HG03378 (cell line): ENCODE measurements around the gene ZNF763.
A peak's percentile ranks its signal among the peaks of the same experiment; 100 is the strongest.
"Not testable (repeated sequence)": the region's sequence is repeated elsewhere in the genome, so short reads cannot be mapped to it uniquely, and the experiment has no call there.

Experiments
- ATAC-seq: cut with Tn5 transposase; IDR thresholded peaks from one replicate; pipeline ENCODE4 v1.9.1; 2021; ENCODE audit warnings: mild to moderate bottlenecking, moderate library complexity; ENCODE audit not compliant: unreplicated experiment

ZNF763 gene

GRCh38 chr19:11964858-11965645 is at the start of gene ZNF763:
TSS of gene ZNF763 (plus strand) at chr19:11965040. CDS start at chr19:11965209, 169 bp downstream.
- peak; percentile 81 for ATAC-seq

- ATAC-seq, result no peak
Measured at GRCh38 chr19:11921852-11922495, 42.9 kb upstream of the ZNF763 start.

- ATAC-seq, result peak; percentile 81
Measured at GRCh38 chr19:11924886-11925650, 39.8 kb upstream of the ZNF763 start, which contains the start of gene ZNF700. TSS of gene ZNF700 (plus strand) at chr19:11925107. CDS start at chr19:11925211, 104 bp downstream.

GRCh38 chr19:11925651-11926187 is 39.1 kb upstream of the ZNF763 start:
- ATAC-seq, result not testable (repeated sequence)

GRCh38 chr19:11927227-11927626 is 37.6 kb upstream of the ZNF763 start:
- no peak for ATAC-seq

- no peak for ATAC-seq
Measured at GRCh38 chr19:11931051-11931450, 33.8 kb upstream of the ZNF763 start.

GRCh38 chr19:11931513-11931912 is 33.3 kb upstream of the ZNF763 start:
- ATAC-seq, result no peak

- not testable (repeated sequence) for ATAC-seq
Measured at GRCh38 chr19:11935829-11936228, 29.0 kb upstream of the ZNF763 start.

GRCh38 chr19:11938383-11938782 is 26.5 kb upstream of the ZNF763 start:
- not testable (repeated sequence) for ATAC-seq

GRCh38 chr19:11941361-11941887 is 23.4 kb upstream of the ZNF763 start:
- ATAC-seq, result not testable (repeated sequence)

- ATAC-seq, result no peak
Measured at GRCh38 chr19:11942008-11942842, 22.6 kb upstream of the ZNF763 start.

GRCh38 chr19:11942843-11943108 is 22.1 kb upstream of the ZNF763 start:
- ATAC-seq, result no peak

- ATAC-seq, result no peak
Measured at GRCh38 chr19:11944656-11945055, 20.2 kb upstream of the ZNF763 start.

- no peak for ATAC-seq
Measured at GRCh38 chr19:11948646-11949045, 16.2 kb upstream of the ZNF763 start.

- ATAC-seq, result no peak
Measured at GRCh38 chr19:11949201-11949600, 15.6 kb upstream of the ZNF763 start.

- ATAC-seq, result not testable (repeated sequence)
Measured at GRCh38 chr19:11949614-11950080, 15.2 kb upstream of the ZNF763 start.

- ATAC-seq, result no peak
Measured at GRCh38 chr19:11950312-11950711, 14.5 kb upstream of the ZNF763 start.

GRCh38 chr19:11963566-11964355 is 1.1 kb upstream of the ZNF763 start:
- ATAC-seq, result no peak

GRCh38 chr19:11964496-11964857 is 363 bp upstream of the ZNF763 start:
- ATAC-seq, result no peak
